K562 (cell line): Measurements from ENCODE around the gene COL26A1. TPM values are rescaled to one million over a fixed set of nuclear protein-coding genes. Genes with fewer than 3 reads are reported as not detected.

Experiments
- ATAC-seq: fragments of 200-7000 bp; cut with Tn5 transposase; 3 replicates; pipeline ENCODE4 v1.9.1; 2020; ENCODE audit warnings: moderate library complexity
- BruUV-seq: library from RNA; stranded (reverse); fragments of 400-500 nt; replicated peaks from 2 replicates; lab custom pipeline; 2021; lab: Mats Ljungman, UMichigan
- CTCF ChIA-PET: fragments of 300-600 bp; formaldehyde crosslinking; extraction: SDS; loops from one replicate; lab custom pipeline; 2021; ENCODE audit warnings: low intra/inter-chr PET ratio; lab: Yijun Ruan, JAX
- POLR2A ChIA-PET: fragments of 300-600, 350-650 bp; sonication (Branson Sonifier 250); formaldehyde crosslinking; extraction: SDS; loops from one replicate; lab custom pipeline; 2021; ENCODE audit warnings: antibody characterized with exemption, inconsistent platforms; lab: Yijun Ruan, JAX
- DNase-seq, 4 experiments: peaks; one replicate each; pipeline versions ENCODE4 v3.0.0 to v3.0.0-alpha.2; 2011 to 2018; ENCODE audit warnings: low spot score in 3 of 4, mixed read lengths in 3 of 4; ENCODE audit errors: extremely low read depth in 1 of 4
- FAIRE-seq: peaks from 2 replicates; lab custom pipeline; 2011; peaks lifted over from hg19 to GRCh38; lab: Jason Lieb, UNC
- H2AFZ ChIP-seq: 2 replicates; pipeline ENCODE4 v1.6.0; 2011; ENCODE audit warnings: low read depth, low read length, control low read depth, inconsistent platforms
- H3K27ac ChIP-seq: fragments of 200-600 bp; 3 replicates; pipeline ENCODE4 v1.8.0; 2011; ENCODE audit warnings: low read depth, mild to moderate bottlenecking, control low read depth, inconsistent platforms, low read length, moderate library complexity, mixed read lengths; ENCODE audit errors: extremely low read depth
- H3K27me3 ChIP-seq, 2 experiments: fragments of 300-600 bp in 1 of 2; 2 replicates in 1 of 2; 3 replicates in 1 of 2; pipeline versions ENCODE4 v1.6.0 to v1.8.0; 2011; ENCODE audit warnings: inconsistent platforms in 2 of 2, low read length in 2 of 2, mild to moderate bottlenecking in 1 of 2, mixed read lengths in 1 of 2, moderate library complexity in 1 of 2; ENCODE audit not compliant: control insufficient read depth in 2 of 2, insufficient read depth in 2 of 2
- H3K36me3 ChIP-seq: fragments of 300-600 bp; 3 replicates; pipeline ENCODE4 v1.8.0; 2011; ENCODE audit warnings: mild to moderate bottlenecking, low read length, inconsistent platforms; ENCODE audit not compliant: control insufficient read depth, insufficient read depth
- H3K4me1 ChIP-seq, 2 experiments: fragments of 200-600 bp in 1 of 2; replicated peaks in 1 of 2; 2 replicates in 1 of 2; 3 replicates in 1 of 2; pipeline versions ENCODE4 v1.5.1 to v1.8.0; 2011; ENCODE audit warnings: inconsistent platforms in 2 of 2, low read length in 2 of 2, mild to moderate bottlenecking in 1 of 2, mixed read lengths in 1 of 2, moderate library complexity in 1 of 2; ENCODE audit not compliant: control insufficient read depth in 2 of 2, insufficient read depth in 2 of 2
- H3K4me2 ChIP-seq: 2 replicates; pipeline ENCODE4 v1.6.1; 2011; ENCODE audit warnings: low read length, control low read depth, inconsistent platforms, mixed read lengths; ENCODE audit not compliant: insufficient read depth
- H3K4me3 ChIP-seq: fragments of 200-600 bp; sonication (generic), shearing (Covaris generic); 2 replicates; pipeline ENCODE4 v1.5.1; 2016; ENCODE audit warnings: control low read depth, inconsistent platforms
- H3K79me2 ChIP-seq: fragments of 200-600 bp; 3 replicates; pipeline ENCODE4 v1.8.0; 2011; ENCODE audit warnings: low read length, inconsistent platforms; ENCODE audit not compliant: control insufficient read depth, insufficient read depth
- H3K9ac ChIP-seq, 2 experiments: 2 replicates each; pipeline versions ENCODE4 v1.6.0 to v1.6.1; 2011; ENCODE audit warnings: low read depth in 2 of 2, low read length in 2 of 2, control low read depth in 1 of 2, inconsistent platforms in 1 of 2, mild to moderate bottlenecking in 1 of 2, mixed read lengths in 1 of 2; ENCODE audit not compliant: insufficient read depth in 1 of 2
- H3K9me1 ChIP-seq: one replicate; pipeline ENCODE4 v1.6.0; 2011; ENCODE audit warnings: inconsistent platforms, mild to moderate bottlenecking, low read length, moderate library complexity; ENCODE audit not compliant: control insufficient read depth, insufficient read depth
- H3K9me3 ChIP-seq: replicated peaks from 2 replicates; pipeline ENCODE4 v1.5.1; 2011; ENCODE audit warnings: low read depth, low read length, inconsistent platforms; ENCODE audit not compliant: control insufficient read depth, insufficient read depth
- H4K20me1 ChIP-seq: replicated peaks from 2 replicates; pipeline ENCODE4 v1.6.1; 2011; ENCODE audit warnings: low read length, inconsistent platforms, mixed read lengths; ENCODE audit not compliant: control insufficient read depth, insufficient read depth
- MIER1 ChIP-seq: fragments of 450-650 bp; IDR thresholded peaks from 2 replicates; pipeline ENCODE4 v1.6.1; 2016; ENCODE audit warnings: antibody characterized with exemption, mild to moderate bottlenecking, low read depth
- RNF2 ChIP-seq: sonication (generic); IDR thresholded peaks from 2 replicates; pipeline ENCODE4 v1.6.1; 2016
- SMARCA4 ChIP-seq: fragments of 450-650 bp; IDR thresholded peaks from 2 replicates; pipeline ENCODE4 v1.6.1; 2016
- TCFL5 ChIP-seq: fragments of 250-450 bp; sonication (Bioruptor Pico); conservative IDR thresholded peaks from 2 replicates; pipeline ENCODE4 v1.6.1; 2021; ENCODE audit warnings: mild to moderate bottlenecking, moderate library complexity, matching md5 sums
- ZBTB26 ChIP-seq: fragments of 450-650 bp; formaldehyde crosslinking; IDR thresholded peaks from 2 replicates; pipeline ENCODE4 v1.4.0; 2022; ENCODE audit warnings: missing genetic modification characterization
- ZFP36 ChIP-seq: fragments of 150-350 bp; IDR thresholded peaks from 2 replicates; pipeline ENCODE4 v1.6.1; 2018; ENCODE audit warnings: low read length, low read depth; ENCODE audit not compliant: partially characterized antibody
- ZKSCAN1 ChIP-seq: fragments of 150-350 bp; IDR thresholded peaks from 2 replicates; pipeline ENCODE4 v1.6.1; 2016; ENCODE audit warnings: low read depth, low read length
- ZNF217 ChIP-seq: sonication (generic); formaldehyde crosslinking; IDR thresholded peaks from 2 replicates; pipeline ENCODE4 v1.8.0; 2022; ENCODE audit warnings: mild to moderate bottlenecking, missing genetic modification reagents
- ZNF274 ChIP-seq: IDR thresholded peaks from 2 replicates; pipeline ENCODE4 v1.6.1; 2011; ENCODE audit warnings: low read depth, mild to moderate bottlenecking, low read length, moderate library complexity, borderline replicate concordance
- ZNF668 ChIP-seq: fragments of 250-450 bp; sonication (Bioruptor Pico); IDR thresholded peaks from 2 replicates; pipeline ENCODE4 v1.8.0; 2022; ENCODE audit warnings: mild to moderate bottlenecking, inconsistent platforms
- WGBS: fragments of 100-300 bp; shearing (Covaris generic); methylation state at CpG from one replicate; pipeline ENCODE4 v1.1.6; 2016; ENCODE audit warnings: low coverage, mixed read lengths; ENCODE audit not compliant: insufficient coverage; ENCODE audit errors: missing lambda C conversion rate; 5-methylcytosine and 5-hydroxymethylcytosine counted together
- in situ Hi-C: fragments of 300-500 bp; cut with MboI; formaldehyde crosslinking; loops from 4 replicates; pipeline ENCODE4 v1.15.0; 2018; ENCODE audit warnings: inconsistent platforms, mixed read lengths
- intact Hi-C: fragments of 100-400 bp; cut with micrococcal nuclease; formaldehyde crosslinking; loops from 2 replicates; pipeline ENCODE4 v1.14.2; 2022
- polyA plus RNA-seq, 8 experiments: library from polyadenylated mRNA; depleted of rRNA in 4 of 8; stranded (reverse) in 5 of 8; unstranded in 3 of 8; fragments of >200 nt; fragmentation: Nextera tagmentation in 2 of 8; fragmentation: Illumina TruSeq in 1 of 8; extraction: Ambion mirVana in 2 of 8; extraction: Trizol in 1 of 8; gene quantifications; 2 replicates each; pipeline versions ENCODE4 v1.2.1 to v1.2.3, GENCODE V29; 2011 to 2014; ENCODE audit warnings: inconsistent platforms in 1 of 8, missing spikeins in 1 of 8
- total RNA-seq, 7 experiments: library from RNA; depleted of rRNA in 6 of 7; stranded (reverse); fragments of >200 nt in 6 of 7; fragmentation: Illumina TruSeq in 2 of 7; extraction: Trizol in 2 of 7; gene quantifications; 2 replicates each; pipeline versions ENCODE4 v1.2.1 to v1.2.3, GENCODE V29; 2011 to 2021; ENCODE audit warnings: low replicate concordance in 1 of 7
- TF ChIP-seq, protein P1 (sequence below): fragments of 450-650 bp; IDR thresholded peaks from 2 replicates; pipeline ENCODE4 v1.6.1; 2016; ENCODE audit warnings: low read depth, mild to moderate bottlenecking, moderate library complexity
- TF ChIP-seq, protein P2 (sequence below): fragments of 450-650 bp; IDR thresholded peaks from 2 replicates; pipeline ENCODE4 v1.6.1; 2018; ENCODE audit warnings: mild to moderate bottlenecking, low read depth; ENCODE audit not compliant: partially characterized antibody
- TF ChIP-seq, protein P3 (sequence below): fragments of 250-450 bp; sonication (Bioruptor Pico); IDR thresholded peaks from 2 replicates; pipeline ENCODE4 v1.4.0; 2020; ENCODE audit warnings: mild to moderate bottlenecking, moderate library complexity, borderline replicate concordance

COL26A1 gene
- total and polyA plus RNA-seq, 9 of the 15 experiments (the other 6 are each of a cell fraction or from before 2014, with no cell fraction given): 0.04 to 0.39 (median 0.07) TPM; not detected in 5

- Histone ChIP-seq H4K20me1 (peaks cover 4% of the 10 kb centered on the region; the same call in 1 of the 2 replicates), H3K27me3 (peaks cover 26 to 68% of the 10 kb centered on the region in 2 experiments), H3K9me3 (no peaks in the 10 kb centered on the region), H3K9me1 (no peaks in the 10 kb centered on the region), H3K4me3 (no peak overlapping the region), H3K9ac (no peak overlapping the region), H3K36me3 (no peaks in the 10 kb centered on the region), H3K79me2 (no peaks in the 10 kb centered on the region), H2AFZ (no peak overlapping the region), H3K4me1 (no peaks in the 10 kb centered on the region), H3K4me2 (no peak overlapping the region), H3K27ac (no peak overlapping the region)
- ATAC-seq (no peak), FAIRE-seq (no peak), DNase-seq (no peak)
- in situ Hi-C loops: no loop called here
- CTCF ChIA-PET: no interaction called here
- intact Hi-C loops: no loop called here
- no TSS peak for BruUV-seq
- 1% methylated on average over 5 of the region's 5 CpGs for WGBS
- POLR2A ChIA-PET: interaction anchor here (0.8 kb wide), 1 partner anchor 73 kb away, joined by 3 read pairs; no protein-coding TSS in a partner anchor
- TF ChIP-seq RNF2 (no peak), ZNF668 (no peak), ZFP36 (no peak), ZNF217 (no peak), ZBTB26 (CRISPR knock-in tag) (no peak), ZKSCAN1 (no peak), TCFL5 (no peak), MIER1 (no peak), ZNF274 (no peak), SMARCA4 (no peak)
- TF ChIP-seq, protein P1, sequence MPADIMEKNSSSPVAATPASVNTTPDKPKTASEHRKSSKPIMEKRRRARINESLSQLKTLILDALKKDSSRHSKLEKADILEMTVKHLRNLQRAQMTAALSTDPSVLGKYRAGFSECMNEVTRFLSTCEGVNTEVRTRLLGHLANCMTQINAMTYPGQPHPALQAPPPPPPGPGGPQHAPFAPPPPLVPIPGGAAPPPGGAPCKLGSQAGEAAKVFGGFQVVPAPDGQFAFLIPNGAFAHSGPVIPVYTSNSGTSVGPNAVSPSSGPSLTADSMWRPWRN: no peak
- TF ChIP-seq, protein P2, sequence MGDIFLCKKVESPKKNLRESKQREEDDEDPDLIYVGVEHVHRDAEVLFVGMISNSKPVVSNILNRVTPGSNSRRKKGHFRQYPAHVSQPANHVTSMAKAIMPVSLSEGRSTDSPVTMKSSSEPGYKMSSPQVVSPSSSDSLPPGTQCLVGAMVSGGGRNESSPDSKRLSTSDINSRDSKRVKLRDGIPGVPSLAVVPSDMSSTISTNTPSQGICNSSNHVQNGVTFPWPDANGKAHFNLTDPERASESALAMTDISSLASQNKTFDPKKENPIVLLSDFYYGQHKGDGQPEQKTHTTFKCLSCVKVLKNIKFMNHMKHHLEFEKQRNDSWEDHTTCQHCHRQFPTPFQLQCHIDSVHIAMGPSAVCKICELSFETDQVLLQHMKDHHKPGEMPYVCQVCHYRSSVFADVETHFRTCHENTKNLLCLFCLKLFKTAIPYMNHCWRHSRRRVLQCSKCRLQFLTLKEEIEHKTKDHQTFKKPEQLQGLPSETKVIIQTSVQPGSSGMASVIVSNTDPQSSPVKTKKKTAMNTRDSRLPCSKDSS: no peak
- TF ChIP-seq, protein P3, sequence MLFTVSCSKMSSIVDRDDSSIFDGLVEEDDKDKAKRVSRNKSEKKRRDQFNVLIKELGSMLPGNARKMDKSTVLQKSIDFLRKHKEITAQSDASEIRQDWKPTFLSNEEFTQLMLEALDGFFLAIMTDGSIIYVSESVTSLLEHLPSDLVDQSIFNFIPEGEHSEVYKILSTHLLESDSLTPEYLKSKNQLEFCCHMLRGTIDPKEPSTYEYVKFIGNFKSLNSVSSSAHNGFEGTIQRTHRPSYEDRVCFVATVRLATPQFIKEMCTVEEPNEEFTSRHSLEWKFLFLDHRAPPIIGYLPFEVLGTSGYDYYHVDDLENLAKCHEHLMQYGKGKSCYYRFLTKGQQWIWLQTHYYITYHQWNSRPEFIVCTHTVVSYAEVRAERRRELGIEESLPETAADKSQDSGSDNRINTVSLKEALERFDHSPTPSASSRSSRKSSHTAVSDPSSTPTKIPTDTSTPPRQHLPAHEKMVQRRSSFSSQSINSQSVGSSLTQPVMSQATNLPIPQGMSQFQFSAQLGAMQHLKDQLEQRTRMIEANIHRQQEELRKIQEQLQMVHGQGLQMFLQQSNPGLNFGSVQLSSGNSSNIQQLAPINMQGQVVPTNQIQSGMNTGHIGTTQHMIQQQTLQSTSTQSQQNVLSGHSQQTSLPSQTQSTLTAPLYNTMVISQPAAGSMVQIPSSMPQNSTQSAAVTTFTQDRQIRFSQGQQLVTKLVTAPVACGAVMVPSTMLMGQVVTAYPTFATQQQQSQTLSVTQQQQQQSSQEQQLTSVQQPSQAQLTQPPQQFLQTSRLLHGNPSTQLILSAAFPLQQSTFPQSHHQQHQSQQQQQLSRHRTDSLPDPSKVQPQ (CRISPR knock-in tag): no peak
These were observed 102.5 kb downstream of the COL26A1 start for GRCh38 chr7:101465131-101465530.
